Fibroblast of skin of right biceps (primary cell): ENCODE results near the gene ARMCX2.
"Not testable (repeated sequence)": the region's sequence is repeated elsewhere in the genome, so short reads cannot be mapped to it uniquely, and the experiment has no call there.

ENCODE experiments used
- DNase-seq: peaks from one replicate; pipeline ENCODE4 v3.0.0-alpha.2; 2013

ARMCX2 gene

DNA sequence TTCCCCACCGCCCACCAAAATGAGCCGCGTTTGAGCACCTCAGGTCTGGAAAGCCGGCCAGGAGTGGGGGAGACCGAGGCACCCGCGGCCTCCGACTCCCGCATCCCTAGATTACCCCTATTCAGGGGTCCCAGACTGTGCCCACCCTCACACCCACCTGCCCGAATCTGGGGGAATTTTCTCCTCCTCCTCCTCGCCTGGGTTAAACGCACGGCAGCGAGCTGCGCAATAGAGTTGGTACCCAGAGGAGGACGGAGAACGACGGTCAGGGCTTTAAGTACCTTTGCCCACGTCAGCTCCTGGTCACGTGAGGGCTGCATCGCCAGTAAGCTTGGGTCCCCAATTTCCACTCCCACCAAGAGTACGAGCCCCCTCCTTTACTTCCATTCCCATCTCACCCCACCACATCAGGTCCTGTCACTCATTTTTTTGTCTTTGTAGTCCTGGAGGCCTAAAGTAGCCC, at the start of gene ARMCX2:
Gene ARMCX2, minus strand, starts transcription at position 250 of the 463 bp plus-strand sequence. CDS start 2,262 bp downstream, outside the sequence.
- peak; percentile 76 for DNase-seq

DNA sequence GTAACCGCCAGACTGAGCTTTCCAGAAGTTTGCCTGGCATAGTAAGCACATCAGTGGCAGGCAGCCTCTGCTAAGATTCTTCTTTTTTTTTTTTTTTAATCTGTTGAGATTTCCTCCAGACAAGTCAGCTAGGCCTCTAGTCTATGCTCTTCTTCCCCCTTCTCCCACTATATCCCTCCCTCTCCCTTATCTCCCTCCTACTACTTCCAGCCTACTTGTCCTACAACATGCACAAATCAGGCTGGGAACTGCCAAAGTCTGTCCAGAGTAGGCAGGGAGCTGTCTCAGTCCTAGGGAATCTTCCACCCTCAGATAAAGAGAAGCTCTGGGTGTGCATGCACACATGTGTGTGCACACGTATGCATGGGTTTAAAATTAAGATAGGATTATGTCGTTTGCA, 49.7 kb upstream of the ARMCX2 start:
- DNase-seq: no peak

GRCh38 chrX:101708163-101708562, 48.5 kb upstream of the ARMCX2 start:
- peak; percentile 27 for DNase-seq

- no peak for DNase-seq
These were observed 33.8 kb upstream of the ARMCX2 start for GRCh38 chrX:101693476-101693875.

- no peak for DNase-seq
These were observed 32.2 kb upstream of the ARMCX2 start for GRCh38 chrX:101691835-101692234.

GRCh38 chrX:101686574-101686973, 26.9 kb upstream of the ARMCX2 start:
- DNase-seq: no peak

- DNase-seq: peak; percentile 19
These were observed 26.3 kb upstream of the ARMCX2 start for GRCh38 chrX:101685923-101686322.

GRCh38 chrX:101682723-101683122, 23.1 kb upstream of the ARMCX2 start:
- peak; percentile 89 for DNase-seq

DNA sequence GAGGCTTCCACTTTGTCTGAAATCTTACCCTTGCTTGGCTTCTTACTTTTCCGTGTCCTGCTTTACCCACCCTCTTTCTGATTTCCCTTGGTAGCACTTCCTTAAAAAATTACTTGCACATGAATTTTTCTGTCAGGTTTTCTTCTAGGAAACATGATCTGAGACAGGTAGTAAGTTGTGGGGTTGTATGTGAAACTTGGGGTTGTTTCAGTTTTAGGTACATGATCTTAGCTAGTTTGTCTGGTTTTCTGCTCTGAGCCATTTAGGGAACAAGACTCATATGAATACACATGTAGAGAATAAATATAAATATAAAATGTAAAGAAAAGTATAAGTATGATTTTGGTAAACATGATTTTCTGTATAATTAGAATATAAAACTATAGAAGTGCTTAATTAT, 17.4 kb upstream of the ARMCX2 start:
- no peak for DNase-seq

GRCh38 chrX:101676571-101676970, 16.9 kb upstream of the ARMCX2 start:
- no peak for DNase-seq

GRCh38 chrX:101668143-101668542, 8.5 kb upstream of the ARMCX2 start:
- no peak for DNase-seq

GRCh38 chrX:101658661-101659491, 774 bp downstream of the ARMCX2 start:
- DNase-seq: peak; percentile 69

GRCh38 chrX:101657495-101657894, 2.2 kb downstream of the ARMCX2 start:
- DNase-seq: no peak

GRCh38 chrX:101656817-101657216, 2.8 kb downstream of the ARMCX2 start:
- no peak for DNase-seq

DNA sequence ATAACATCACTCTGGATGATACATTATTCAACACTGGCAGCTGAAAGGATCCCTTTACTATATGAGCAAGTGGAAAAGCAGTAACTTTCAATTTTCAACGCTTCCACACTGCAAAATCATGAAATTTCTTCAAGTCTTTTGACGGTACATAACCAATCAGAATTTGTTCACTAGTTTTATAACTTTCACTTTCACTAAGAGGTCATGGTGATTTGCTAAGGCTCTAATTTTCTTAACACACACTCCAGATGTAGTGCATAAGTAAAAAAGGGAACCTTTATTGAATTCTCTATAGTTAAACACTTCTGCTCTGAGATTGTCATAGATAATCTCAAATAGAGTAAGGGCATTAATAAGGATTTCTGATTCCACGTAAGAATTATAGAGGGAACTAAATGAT, 4.1 kb downstream of the ARMCX2 start:
- no peak for DNase-seq

DNA sequence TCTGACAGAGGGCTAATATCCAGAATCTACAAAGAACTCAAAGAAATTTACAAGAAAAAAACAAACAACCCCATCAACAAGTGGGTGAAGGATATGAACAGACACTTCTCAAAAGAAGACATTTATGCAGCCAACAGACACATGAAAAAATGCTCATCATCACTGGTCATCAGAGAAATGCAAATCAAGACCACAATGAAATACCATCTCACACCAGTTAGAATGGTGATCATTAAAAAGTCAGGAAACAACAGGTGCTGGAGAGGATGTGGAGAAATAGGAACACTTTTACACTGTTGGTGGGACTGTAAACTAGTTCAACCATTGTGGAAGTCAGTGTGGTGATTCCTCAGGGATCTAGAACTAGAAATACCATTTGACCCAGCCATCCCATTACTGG, 11.9 kb downstream of the ARMCX2 start:
- not testable (repeated sequence) for DNase-seq

DNA sequence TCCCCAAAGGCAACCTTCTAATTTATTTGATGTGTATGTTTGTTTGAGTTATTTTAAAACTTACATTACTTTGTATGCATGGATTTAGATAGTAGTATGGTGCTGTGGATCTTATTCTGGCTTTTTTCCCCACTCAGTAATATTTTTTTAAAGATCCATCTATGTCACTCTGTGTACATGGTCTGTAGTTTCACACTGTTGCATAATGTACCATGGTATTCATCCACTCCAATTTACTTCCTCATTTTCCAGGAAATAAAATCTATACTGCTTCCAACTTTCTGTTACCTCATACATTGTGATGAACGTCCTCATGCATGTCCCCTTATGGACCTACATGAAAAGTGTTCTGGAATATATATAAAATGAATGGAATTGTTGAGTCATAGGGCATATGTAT, 17.6 kb downstream of the ARMCX2 start:
- no peak for DNase-seq

DNA sequence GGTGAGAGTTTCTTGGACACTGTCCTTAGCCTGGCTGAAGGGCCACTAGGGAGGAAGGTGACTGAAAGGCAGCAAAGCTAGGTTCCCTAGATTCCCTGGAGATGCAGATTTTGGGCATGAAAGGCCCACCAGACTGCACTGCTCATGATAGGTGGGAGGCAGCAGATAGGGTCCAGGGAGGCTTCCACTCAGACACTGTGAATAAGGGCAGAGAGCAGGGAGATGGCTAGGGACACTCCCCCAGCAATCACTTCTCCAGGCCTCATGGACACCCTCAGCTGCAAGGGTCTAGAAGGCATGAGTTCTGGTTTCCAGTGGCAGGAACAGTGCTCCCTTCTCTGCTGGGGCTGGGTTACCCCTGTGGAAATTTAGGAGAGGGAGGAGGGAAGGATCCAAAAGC, 20.1 kb downstream of the ARMCX2 start:
- no peak for DNase-seq

DNA sequence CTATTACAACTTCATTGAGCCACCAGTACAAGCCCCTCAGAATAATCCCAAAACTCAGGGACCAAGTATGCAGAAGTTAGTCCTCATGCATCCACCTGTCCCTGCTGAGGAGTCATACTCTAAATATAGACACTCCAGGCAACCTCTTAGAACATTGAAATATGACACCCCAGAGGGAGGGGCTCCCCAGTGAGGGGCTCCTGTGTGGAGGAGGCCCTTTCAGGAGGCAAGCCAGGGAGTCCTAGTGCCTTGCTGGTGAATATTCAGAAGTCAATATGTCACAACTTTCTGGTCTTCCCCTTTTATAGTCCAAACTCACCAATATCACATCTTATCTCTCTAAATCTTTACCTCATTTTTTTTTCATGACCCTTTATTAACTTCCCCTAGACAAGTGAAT, 40.3 kb downstream of the ARMCX2 start:
- DNase-seq: peak; percentile 17

GRCh38 chrX:101617211-101618191, 42.1 kb downstream of the ARMCX2 start, which contains the start of gene ARMCX6:
TSS of gene ARMCX6 (minus strand) at chrX:101618000. CDS start at chrX:101616620, 1,380 bp downstream.
- peak; percentile 84 for DNase-seq

- no peak for DNase-seq
These were observed 53.9 kb downstream of the ARMCX2 start for GRCh38 chrX:101605728-101606127.
